GM18499 (cell line): ENCODE measurements around the gene SERINC4.
"Not testable (repeated sequence)": the region's sequence is repeated elsewhere in the genome, so short reads cannot be mapped to it uniquely, and the experiment has no call there.

Experiments
- ATAC-seq: cut with Tn5 transposase; IDR thresholded peaks from one replicate; pipeline ENCODE4 v1.9.1; 2021; ENCODE audit warnings: moderate number of reproducible peaks; ENCODE audit not compliant: insufficient read depth, unreplicated experiment

The SERINC4 gene

GRCh38 chr15:43763819-43764446, 36.1 kb downstream of the SERINC4 start:
- ATAC-seq = no peak

DNA sequence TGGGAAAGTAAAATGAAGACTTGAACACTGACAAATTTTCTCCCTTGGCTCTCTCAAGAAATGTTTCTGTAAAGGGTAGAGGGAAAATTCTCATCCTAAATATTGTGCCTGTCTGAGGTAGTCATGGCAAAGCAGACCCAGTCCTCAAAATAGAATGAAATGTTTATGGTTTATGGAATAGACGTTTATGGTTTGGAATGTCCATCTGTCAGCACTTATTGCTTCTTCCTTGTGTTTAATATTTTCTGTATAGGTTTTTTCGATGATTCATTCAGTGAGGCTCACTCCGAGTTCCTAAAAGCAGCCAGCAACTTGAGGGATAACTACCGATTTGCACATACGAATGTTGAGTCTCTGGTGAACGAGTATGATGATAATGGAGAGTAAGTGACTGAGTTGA, 37.2 kb downstream of the SERINC4 start:
- ATAC-seq = no peak

GRCh38 chr15:43751885-43752284, 48.1 kb downstream of the SERINC4 start:
- no peak for ATAC-seq

DNA sequence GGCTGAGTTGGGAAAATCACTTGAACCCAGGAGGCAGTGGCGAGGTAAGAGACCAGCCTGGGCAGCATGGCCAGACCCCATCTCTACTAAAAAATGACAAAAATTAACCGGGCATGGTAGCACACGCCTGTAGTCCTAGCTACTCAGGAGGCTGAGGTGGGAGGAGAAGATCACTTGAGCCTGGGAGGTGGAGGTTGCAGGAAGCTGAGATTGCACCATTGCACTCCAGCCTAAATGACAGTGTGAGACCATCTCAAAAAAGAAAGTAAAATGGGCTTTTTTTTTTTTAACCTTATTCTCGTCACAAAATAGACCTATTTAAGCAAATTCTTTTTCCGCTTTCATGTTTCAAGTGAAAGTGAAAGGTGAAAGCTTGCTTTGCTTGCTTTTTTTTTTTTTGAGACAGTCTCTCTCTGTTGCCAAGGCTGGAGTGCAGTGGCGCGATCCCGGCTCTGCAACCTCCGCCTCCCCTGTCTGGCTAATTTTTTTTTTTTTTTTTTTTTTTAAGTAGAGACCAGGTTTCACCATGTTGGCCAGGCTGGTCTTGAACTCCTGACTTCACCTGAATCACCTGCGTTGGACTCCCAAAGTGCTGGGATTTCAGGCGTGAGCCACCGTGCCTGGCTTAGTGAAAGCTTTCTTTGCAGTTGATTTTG, 50.2 kb downstream of the SERINC4 start:
- peak; percentile 38 for ATAC-seq

GRCh38 chr15:43748376-43748775, 51.6 kb downstream of the SERINC4 start:
- no peak for ATAC-seq

DNA sequence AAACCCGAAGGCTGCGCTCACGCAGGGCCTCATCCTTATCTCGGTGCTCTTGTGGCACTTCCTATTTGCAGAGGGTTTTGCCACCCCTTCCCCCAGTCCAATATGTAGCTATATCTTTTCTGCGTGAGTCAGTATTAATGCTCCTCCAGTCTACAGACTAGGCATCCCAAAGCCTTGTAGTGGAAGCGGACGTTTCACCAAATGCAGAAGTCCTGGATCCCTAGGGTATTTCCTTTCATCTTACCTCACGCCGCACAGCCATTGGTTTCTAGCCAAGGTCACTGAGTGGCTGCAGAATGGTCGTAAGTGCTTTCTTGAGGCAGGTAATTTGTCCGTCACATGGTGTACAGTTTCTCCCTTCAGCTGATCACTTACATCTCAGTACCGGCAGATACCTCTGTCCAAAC, 53.1 kb downstream of the SERINC4 start:
- not testable (repeated sequence) for ATAC-seq

GRCh38 chr15:43746245-43746902, 53.6 kb downstream of the SERINC4 start, which contains the start of gene PDIA3:
PDIA3 (plus strand) TSS chr15:43746438; CDS start chr15:43746540, 102 bp downstream.
- ATAC-seq = peak; percentile 33
